Measurements from ENCODE around the gene PREPL. TPM values are rescaled to one million over a fixed set of nuclear protein-coding genes. Genes with fewer than 3 reads are reported as not detected.
A peak's percentile ranks its signal among the peaks of the same experiment; 100 is the strongest.

PREPL gene
- total and polyA plus RNA-seq, 2 of the 13 experiments (the other 11 are each of a cell fraction or from before 2014, with no cell fraction given) = 19.7 to 34.3 TPM

- TF ChIP-seq NFATC3 (CRISPR knock-in tag; IDR thresholded peaks at IDR 0.05) (no peak), SNAI1 (CRISPR knock-in tag; IDR thresholded peaks at IDR 0.05; ENCODE audit: borderline replicate concordance) (no peak), ZNF17 (CRISPR knock-in tag; IDR thresholded peaks at IDR 0.05) (no peak), MTF1 (CRISPR knock-in tag; IDR thresholded peaks at IDR 0.05) (no peak), ZNF253 (CRISPR knock-in tag; IDR thresholded peaks at IDR 0.05; ENCODE audit: borderline replicate concordance) (no peak), ZNF740 (CRISPR knock-in tag; IDR thresholded peaks at IDR 0.05) (no peak), MEF2D (CRISPR knock-in tag; IDR thresholded peaks at IDR 0.05) (no peak), HOXA7 (CRISPR knock-in tag; IDR thresholded peaks at IDR 0.05) (no peak), SNRNP70 (IDR thresholded peaks at IDR 0.05; ENCODE audit: low read depth, low read length) (no peak), ATF3 (CRISPR knock-in tag; IDR thresholded peaks at IDR 0.05) (no peak), ZFP91 (CRISPR knock-in tag; IDR thresholded peaks at IDR 0.05; ENCODE audit: borderline replicate concordance) (no peak), ZNF672 (CRISPR knock-in tag; IDR thresholded peaks at IDR 0.05) (no peak), SMC3 (IDR thresholded peaks at IDR 0.05; ENCODE audit: low read length) (peak; percentile 57; the same call in 1 of the 2 replicates), NFAT5 (CRISPR knock-in tag; IDR thresholded peaks at IDR 0.05) (no peak), ZNF350 (CRISPR knock-in tag; IDR thresholded peaks at IDR 0.05; ENCODE audit: borderline replicate concordance, low read depth) (no peak)
Measured at GRCh38 chr2:44342854-44343253, 18.4 kb downstream of the PREPL start (continued).
